DMS114 treated with DMSO at 0.1 percent for 48 hours (cell line): ENCODE measurements around the gene RNF32.
A peak's percentile ranks its signal among the peaks of the same experiment; 100 is the strongest.

Experiments used
- DNase-seq: peaks from one replicate; lab custom pipeline; 2025; ENCODE audit not compliant: unreplicated experiment; lab: John Stamatoyannopoulos, UW

The RNF32 gene

DNA sequence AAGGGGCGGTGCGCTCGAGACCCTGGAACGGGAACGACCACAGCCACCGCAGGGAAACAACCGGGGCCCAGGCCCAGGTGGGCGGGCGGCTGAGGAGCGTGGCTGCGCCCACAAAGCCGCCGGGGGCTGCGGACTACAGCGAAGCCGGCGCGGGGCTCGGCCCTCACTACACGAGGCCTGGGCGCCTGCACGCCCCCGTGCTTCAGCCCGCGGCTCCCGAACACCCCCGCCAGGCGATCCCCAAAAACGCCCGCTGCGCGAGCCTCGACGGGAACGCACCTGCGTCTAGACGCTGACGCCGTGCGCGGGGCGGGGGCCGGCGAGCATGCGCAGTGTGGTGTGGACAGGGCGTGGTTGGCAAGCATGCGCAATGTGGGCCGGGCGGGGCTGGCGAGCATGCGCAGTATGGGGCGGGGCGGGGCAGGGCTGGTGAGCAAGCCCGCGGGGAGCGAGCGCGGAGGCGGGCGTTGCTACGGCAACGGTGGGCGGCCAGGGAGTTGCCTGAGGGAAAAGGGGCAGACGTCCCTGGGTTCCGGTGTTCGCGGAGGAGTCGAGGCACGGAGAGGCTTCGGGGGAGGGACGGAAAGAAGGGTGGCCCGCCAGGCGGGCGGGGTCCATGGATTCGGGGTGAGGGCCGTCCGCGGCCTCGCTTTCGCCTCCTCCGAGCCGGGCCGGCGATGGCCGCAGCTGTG, at the start of gene RNF32:
Gene RNF32, plus strand, starts transcription at position 518 of the 692 bp plus-strand sequence. CDS start 3,104 bp downstream, outside the sequence.
- peak; percentile 72 for DNase-seq

DNA sequence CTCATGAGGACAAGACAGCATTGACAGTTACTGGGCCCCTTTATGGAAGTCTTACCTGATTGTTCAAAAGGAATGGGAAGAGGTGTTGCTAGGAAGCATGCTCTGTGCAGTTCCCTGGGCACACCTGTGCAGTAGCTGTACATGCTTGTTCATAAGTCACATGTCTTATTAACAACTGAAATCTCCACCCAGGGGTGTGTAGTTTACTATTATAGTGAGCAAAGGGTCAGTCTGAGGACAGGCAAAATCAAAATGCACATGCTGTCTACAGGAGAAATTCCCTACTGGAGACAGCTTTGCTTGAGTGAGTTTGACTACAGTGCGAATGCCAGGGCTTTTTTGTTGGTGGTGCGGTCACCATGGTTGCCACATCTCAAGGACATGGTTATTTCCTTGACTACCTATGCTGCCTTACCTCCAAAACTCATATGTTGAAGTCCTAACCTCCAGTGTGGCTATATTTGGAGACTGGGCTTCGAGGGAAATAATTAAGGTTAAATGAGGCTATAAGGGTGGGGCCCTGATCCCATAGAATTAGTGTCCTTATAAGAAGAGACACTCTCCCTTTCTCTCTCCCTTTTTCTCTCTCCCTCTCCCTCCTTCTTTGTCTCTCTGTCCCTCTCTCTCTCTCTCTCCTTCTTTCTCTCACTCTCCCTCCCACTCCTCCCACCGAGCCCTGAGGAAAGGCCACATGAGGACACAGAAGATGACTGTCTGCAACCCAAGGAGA, 48.3 kb upstream of the RNF32 start:
- no peak for DNase-seq

GRCh38 chr7:156594283-156595080, 46.1 kb upstream of the RNF32 start:
- DNase-seq = no peak

DNA sequence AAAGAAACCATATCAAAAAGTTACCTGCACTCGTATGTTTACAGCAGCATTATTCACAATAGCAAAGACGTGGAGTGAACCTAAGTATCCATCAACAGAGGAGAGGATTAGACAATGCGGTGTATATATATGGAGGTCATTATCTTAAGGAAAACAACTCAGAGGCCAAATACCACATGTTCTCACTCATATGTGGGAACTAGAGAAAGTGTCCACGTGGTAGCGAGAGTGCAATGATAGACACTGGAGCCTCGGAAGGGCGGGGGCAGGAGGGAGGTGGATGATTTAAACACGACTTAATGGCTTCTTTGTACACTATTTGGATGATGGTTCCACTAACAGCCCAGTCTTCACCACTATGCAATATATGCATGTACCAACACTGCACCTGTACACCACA, 40.1 kb upstream of the RNF32 start:
- no peak for DNase-seq

- no peak for DNase-seq
Measured at GRCh38 chr7:156602283-156602682, 38.3 kb upstream of the RNF32 start.

- no peak for DNase-seq
Measured at GRCh38 chr7:156603011-156603410, 37.6 kb upstream of the RNF32 start.

GRCh38 chr7:156603629-156604028, 36.9 kb upstream of the RNF32 start:
- DNase-seq = no peak

DNA sequence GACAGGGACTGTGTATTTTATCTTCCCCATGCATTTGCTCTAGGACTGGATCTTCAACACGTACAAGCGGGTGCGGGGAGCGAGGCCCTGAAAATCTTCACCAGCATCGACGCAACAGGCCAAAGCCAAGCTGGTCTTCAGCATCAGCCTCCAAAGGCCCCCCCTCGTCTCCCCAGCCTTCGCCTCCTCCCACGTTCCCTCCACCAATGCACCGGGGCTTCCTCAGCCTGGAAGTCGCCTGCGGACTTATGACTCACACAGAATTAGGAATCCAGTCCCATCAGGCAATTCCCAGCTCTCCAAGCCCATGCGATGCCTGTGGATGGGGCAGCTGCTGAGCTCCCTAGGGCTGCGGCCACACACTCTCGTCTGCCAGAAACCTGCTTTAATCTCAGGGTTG, 36.3 kb upstream of the RNF32 start:
- no peak for DNase-seq

DNA sequence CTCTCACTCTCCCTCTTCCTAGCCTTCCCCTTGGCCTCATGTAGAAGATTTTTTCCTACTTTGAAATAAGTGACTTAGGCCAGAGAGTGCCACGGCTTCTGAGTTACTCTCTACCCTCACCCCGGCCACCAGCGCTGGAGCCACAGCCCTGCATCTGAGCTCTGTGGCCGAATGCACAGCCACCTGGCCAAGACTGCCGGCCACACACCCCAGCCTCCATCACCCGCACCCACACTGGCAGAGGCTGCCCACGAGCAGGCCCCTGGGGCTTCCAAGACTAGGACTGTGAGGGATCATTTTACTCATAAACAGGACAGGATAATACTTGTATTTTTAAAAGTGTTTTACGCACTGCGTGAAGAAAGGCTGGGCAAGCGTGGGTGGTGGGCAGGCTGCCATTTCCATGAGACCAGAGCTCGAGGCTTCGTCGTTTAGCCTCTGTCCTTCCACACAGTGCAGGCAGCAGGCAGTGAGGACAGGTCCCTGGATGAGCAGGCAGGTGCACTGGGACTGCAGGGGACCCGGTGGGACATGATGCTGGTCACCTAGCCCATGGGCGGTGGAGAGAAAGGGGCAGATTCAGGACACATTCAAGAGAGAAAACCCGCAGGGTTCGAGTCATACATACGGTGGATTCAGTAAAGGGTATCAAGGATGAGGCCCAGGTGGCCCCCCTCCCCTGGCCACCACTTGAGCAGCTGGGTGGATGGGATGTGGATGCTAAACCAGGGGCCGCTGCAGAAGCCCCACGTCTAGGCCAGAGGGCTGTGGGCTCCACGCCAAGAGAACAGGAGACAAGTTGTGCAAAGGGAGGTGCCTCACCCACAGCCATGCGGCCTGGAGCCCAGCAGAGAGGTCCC, 35.5 kb upstream of the RNF32 start:
- DNase-seq = no peak

DNA sequence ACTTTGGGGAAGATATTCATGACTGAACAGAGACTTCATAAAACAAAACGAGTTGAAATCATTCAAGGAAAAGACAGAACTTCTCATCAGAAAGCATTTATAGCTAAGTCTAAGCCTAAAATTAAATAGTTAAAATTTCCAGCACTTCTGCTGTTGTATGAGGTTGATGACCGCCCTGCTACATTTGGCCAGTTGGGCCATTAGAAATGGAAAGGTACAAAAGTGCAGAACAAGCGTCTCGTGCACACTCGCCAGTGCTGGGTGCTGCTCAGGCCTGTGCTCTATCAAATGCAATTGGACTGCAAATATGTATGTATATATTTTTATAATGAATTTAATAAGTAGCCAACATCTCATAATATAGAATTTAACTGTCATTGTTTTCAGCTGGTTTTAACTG, 34.4 kb upstream of the RNF32 start:
- DNase-seq = no peak

DNA sequence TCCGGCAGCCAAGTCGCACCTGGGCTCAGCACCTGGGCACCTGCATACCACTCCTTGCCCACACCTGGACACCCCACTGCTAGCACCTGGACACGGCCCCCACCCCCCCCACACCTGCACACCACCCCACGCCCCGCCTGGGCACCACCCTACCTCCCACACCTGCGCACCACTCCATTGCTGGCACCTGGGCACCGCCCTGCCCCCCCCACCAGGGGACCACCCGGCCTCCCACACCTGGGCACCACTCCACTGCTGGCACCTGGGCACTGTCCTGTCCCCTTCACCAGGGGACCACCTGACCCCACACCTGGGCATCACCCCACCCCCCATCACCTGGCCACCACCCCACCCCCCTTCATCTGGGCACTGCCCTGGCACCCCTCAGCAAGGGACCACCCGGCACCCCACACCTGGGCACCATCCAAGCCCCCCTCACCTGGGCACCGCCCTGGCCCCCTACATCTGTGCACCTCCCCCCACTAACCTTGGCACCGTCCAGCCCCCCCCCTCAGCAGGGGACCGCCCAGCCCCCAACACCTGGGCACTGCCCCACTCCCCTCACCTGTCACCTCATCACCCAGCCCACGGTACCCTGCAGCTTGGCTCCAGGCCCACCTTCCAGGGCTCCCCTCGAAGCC, 33.8 kb upstream of the RNF32 start:
- no peak for DNase-seq

- DNase-seq = no peak
Measured at GRCh38 chr7:156607332-156608172, 33.0 kb upstream of the RNF32 start.

DNA sequence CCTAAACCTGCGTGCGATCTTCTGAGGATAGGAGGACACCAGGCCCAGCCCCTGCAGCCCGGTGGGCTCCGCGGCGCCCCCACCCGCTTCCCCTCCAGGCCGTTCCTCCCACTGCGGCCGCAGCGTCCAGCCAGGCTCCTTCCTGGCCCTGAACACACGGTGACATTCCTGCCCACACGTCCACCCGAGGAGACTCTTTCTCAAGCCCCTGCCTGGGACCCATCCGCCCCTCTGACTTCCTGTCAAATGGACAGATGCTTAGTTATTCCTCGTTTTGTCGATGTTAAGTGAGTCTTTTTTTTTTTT, 32.4 kb upstream of the RNF32 start:
- no peak for DNase-seq

- DNase-seq = no peak
Measured at GRCh38 chr7:156609010-156609877, 31.3 kb upstream of the RNF32 start.

- DNase-seq = no peak
Measured at GRCh38 chr7:156610130-156610529, 30.4 kb upstream of the RNF32 start.

- no peak for DNase-seq
Measured at GRCh38 chr7:156610601-156611000, 30.0 kb upstream of the RNF32 start.

DNA sequence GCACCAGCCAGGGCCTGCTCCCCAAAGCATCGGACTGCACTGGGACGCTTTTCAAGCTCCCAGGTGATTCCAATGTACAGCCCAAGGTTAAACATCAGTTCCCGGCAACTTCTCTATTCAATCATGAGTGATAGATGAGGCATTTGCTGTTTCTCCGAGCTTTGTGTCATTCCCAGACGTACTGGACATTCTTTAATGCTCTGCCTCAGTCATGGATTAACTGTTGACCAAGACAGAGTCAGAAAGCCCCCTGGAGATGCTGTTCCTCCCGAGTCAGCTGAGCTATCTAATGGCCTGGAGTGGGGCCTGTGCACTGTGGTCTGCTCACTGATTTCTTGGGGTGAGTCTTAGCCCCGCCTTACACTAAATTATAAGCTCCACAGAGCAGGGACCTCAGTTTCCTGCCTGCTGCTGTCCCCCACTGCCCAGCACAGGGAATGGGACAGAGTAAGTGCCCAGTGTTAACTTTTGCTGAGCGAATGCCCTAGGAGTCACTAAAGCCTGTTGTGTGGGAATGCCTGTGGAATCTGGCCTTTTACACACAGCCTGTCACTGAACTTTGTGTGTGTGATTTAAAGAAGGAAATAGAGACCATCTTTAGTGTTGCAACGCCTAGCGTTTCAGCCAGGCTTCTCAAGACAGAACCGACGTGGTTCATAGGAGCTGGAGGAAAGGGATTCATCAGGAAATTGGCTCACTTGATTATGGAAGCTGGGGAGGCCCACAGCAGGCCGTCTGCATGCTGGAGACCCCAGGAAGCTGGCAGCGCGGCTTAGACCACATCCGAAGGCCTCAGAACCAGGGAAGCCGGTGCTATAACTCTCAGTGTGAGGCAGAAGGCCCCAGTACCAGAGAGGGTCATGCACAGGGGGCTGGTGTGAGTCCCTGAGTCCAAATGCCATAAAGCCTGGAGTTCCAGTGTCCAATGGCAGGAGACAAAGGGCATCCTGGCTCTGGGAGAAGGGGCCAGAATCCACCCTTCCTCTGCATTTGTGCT, 29.3 kb upstream of the RNF32 start:
- no peak for DNase-seq

DNA sequence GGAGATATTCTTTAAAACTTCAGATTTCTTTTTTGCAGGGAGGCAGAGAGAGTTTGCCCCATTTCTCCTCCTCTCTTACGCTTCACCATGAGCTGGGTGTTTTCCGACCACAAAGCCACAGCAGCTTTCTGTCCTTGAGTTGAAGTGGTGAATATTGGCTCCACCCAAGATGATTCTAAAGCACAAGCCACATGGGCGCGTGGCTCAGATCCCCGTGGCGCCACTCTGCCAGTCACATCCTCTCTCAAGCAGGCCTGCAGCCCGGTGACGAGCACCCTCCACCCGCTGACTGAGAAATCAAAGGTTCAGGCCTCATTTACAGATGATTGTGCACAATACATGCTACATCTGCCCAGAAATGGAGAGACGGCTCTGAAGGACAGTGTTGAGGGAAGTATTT, 27.6 kb upstream of the RNF32 start:
- DNase-seq = no peak
